Measurements from ENCODE around the gene GPANK1. TPM values are rescaled to one million over a fixed set of nuclear protein-coding genes. Genes with fewer than 3 reads are reported as not detected.

The GPANK1 gene
- total and polyA plus RNA-seq, 2 of the 13 experiments (the other 11 are each of a cell fraction or from before 2014, with no cell fraction given) = 15.4 to 22.8 TPM

GRCh38 chr6:31619805-31620585 lies 44.8 kb downstream of the GPANK1 start (continued):
- TF ChIP-seq ZBTB40 (IDR thresholded peaks at IDR 0.05) = no peak
- TF ChIP-seq ZBTB40 (CRISPR knock-in tag; IDR thresholded peaks at IDR 0.05) = peak; percentile 64; the same call in 1 of the 2 replicates
- peak; percentile 9; the same call in 1 of the 2 replicates for TF ChIP-seq SNAI1 (CRISPR knock-in tag; IDR thresholded peaks at IDR 0.05; ENCODE audit: borderline replicate concordance)
- TF ChIP-seq, protein P1, sequence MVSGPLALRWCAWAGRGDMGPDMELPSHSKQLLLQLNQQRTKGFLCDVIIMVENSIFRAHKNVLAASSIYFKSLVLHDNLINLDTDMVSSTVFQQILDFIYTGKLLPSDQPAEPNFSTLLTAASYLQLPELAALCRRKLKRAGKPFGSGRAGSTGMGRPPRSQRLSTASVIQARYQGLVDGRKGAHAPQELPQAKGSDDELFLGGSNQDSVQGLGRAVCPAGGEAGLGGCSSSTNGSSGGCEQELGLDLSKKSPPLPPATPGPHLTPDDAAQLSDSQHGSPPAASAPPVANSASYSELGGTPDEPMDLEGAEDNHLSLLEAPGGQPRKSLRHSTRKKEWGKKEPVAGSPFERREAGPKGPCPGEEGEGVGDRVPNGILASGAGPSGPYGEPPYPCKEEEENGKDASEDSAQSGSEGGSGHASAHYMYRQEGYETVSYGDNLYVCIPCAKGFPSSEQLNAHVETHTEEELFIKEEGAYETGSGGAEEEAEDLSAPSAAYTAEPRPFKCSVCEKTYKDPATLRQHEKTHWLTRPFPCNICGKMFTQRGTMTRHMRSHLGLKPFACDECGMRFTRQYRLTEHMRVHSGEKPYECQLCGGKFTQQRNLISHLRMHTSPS (CRISPR knock-in tag; IDR thresholded peaks at IDR 0.05; ENCODE audit: low read depth) = 0 out of 2 replicates have a peak, but pooled peaks have one; percentile 55
- TF ChIP-seq, protein P2, sequence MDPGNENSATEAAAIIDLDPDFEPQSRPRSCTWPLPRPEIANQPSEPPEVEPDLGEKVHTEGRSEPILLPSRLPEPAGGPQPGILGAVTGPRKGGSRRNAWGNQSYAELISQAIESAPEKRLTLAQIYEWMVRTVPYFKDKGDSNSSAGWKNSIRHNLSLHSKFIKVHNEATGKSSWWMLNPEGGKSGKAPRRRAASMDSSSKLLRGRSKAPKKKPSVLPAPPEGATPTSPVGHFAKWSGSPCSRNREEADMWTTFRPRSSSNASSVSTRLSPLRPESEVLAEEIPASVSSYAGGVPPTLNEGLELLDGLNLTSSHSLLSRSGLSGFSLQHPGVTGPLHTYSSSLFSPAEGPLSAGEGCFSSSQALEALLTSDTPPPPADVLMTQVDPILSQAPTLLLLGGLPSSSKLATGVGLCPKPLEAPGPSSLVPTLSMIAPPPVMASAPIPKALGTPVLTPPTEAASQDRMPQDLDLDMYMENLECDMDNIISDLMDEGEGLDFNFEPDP (CRISPR knock-in tag; conservative IDR thresholded peaks at IDR 0.05) = no peak
- peak; percentile 96 for TF ChIP-seq NFKB2 (CRISPR knock-in tag; IDR thresholded peaks at IDR 0.05; ENCODE audit: borderline replicate concordance)
- TF ChIP-seq, protein P3, sequence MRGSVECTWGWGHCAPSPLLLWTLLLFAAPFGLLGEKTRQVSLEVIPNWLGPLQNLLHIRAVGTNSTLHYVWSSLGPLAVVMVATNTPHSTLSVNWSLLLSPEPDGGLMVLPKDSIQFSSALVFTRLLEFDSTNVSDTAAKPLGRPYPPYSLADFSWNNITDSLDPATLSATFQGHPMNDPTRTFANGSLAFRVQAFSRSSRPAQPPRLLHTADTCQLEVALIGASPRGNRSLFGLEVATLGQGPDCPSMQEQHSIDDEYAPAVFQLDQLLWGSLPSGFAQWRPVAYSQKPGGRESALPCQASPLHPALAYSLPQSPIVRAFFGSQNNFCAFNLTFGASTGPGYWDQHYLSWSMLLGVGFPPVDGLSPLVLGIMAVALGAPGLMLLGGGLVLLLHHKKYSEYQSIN (CRISPR knock-in tag; IDR thresholded peaks at IDR 0.05; ENCODE audit: borderline replicate concordance) = no peak
- 0 out of 2 replicates have a peak, but pooled peaks have one; percentile 33 for TF ChIP-seq MIXL1 (CRISPR knock-in tag; IDR thresholded peaks at IDR 0.05)
- TF ChIP-seq KAT2B (IDR thresholded peaks at IDR 0.05; ENCODE audit: borderline replicate concordance, low read depth, low read length) = no peak

All from HepG2 (cell line).